Activated effector memory CD4-positive, alpha-beta T cell treated with anti-CD3 and anti-CD28 coated beads, Interleukin-2, amount 50 U/mL, for 16 hours (primary cell): Measurements from ENCODE around the gene OGDH.

Source experiments
- DNase-seq: peaks from one replicate; pipeline ENCODE4 v3.0.0-alpha.2; 2020

Gene OGDH

GRCh38 chr7:44638611-44639557 lies 32.5 kb downstream of the OGDH start:
- peak; percentile 93 for DNase-seq

GRCh38 chr7:44639671-44640321 lies 33.4 kb downstream of the OGDH start:
- no peak for DNase-seq

GRCh38 chr7:44643206-44643605 lies 36.8 kb downstream of the OGDH start:
- no peak for DNase-seq

- DNase-seq: no peak
These were observed 38.8 kb downstream of the OGDH start for GRCh38 chr7:44645254-44645653.

- DNase-seq: no peak
These were observed 39.3 kb downstream of the OGDH start for GRCh38 chr7:44645696-44646095.

DNA sequence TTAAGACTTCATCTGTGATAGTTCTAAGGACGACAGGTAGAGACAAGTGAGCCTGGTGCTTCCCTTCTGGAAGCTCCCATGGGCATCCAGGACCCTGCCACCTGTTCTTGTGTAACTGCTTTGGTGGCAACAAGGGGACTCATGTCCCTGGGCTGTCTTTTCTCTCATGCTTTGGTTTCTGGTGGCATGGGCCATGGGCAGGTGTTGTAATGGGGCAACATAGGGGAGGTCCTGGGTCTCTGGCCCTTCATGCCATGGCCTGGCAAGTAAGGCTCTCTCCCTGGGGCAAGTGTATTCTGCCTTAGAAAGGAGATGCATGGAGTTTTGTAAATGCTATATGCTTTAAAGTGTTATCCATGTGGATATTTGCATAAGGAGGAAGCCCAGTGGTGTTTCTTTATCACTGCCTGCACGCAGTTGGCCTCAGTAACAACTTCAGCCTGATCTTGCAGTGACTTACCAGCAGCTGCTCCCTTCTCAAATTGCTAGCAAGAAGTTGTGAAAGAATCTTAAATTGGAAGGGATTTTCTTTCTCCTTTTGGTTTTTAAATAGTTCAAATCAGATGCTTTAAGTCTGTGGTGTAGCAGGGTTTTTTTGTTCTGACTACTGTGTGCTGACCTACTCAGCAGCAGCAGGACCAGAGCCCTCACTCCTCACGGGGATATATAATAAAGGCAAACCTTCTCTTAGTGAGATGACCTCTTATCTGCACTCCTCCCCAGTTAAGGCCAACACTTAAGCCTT lies 39.9 kb downstream of the OGDH start:
- no peak for DNase-seq

DNA sequence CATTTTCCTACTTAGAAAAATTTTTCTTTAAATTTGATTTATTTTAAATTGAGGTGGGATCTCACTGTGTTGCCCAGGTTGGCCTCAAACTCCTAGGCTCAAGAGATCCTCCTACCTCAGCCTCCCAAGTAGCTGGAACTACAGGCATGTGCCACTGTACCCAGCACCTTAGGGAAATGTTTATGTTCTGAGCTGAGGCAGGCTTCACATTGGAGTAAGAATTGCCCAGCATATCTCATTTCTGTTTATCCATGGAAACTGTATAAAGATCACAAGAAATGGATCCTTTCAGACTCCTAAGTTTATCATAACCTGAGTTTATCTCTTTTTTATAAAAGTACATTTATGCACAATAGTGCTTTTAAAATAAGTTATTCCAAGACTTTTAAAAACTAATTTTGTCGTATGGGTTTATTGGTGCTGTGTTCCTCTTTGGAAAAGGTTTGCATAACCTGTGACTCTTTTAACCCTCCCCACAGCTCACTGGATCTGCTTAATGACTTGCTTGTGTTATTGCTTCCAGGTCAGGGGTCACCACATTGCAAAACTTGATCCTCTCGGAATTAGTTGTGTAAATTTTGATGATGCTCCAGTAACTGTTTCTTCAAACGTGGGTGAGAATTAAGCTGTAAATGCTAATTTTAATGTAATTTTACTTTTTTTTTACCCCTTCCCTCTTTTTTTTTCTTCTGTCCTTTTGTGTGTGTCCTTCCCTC lies 40.7 kb downstream of the OGDH start:
- no peak for DNase-seq

GRCh38 chr7:44647981-44648714 lies 41.7 kb downstream of the OGDH start:
- no peak for DNase-seq

GRCh38 chr7:44650242-44650641 lies 43.8 kb downstream of the OGDH start:
- DNase-seq: no peak

- no peak for DNase-seq
These were observed 44.3 kb downstream of the OGDH start for GRCh38 chr7:44650772-44651171.

GRCh38 chr7:44652535-44652934 lies 46.1 kb downstream of the OGDH start:
- no peak for DNase-seq

DNA sequence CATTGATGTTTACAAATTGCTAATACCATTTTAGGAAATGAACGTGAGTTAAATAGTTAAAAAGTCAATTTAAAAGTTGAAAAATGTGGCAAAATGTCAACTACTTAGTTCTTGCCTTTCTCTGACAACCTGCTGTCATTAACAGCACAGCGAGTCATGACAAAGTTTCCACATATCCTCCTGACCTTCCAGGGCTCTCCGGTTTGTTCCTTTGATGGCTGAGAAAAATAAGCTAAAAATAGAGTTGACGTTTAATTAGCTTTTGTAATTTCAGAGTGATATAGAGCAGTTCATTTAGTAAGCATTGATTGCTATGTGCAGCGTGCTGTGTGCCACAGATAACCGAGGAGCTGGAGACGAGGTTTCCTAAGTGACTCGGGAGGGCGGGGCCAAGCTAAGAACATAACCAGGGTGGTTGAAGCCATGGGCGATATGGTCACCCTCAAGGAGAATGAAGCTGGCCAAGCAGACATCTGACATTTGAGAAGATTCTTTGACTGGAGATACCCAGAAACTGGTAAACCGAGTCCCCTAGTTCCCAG lies 47.9 kb downstream of the OGDH start:
- DNase-seq: no peak

- no peak for DNase-seq
These were observed 48.9 kb downstream of the OGDH start for GRCh38 chr7:44655341-44655740.

DNA sequence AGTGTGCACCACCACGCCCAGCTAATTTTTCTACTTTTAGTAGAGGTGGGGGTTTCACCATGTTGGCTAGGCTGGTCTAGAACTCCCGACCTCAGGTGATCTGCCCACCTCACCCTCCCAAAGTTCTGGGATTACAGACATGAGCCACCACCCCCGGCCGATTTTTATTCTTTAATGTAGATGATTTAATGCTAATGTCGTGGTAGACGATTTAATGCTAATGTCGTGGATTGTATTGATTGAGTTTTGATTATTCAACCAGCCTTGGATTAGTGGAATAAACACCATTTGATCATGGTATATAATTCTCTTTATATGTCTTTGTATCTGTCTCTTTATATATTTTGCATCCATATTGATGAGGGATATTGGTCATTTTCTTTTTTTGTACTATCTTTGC lies 52.6 kb downstream of the OGDH start:
- DNase-seq: no peak

DNA sequence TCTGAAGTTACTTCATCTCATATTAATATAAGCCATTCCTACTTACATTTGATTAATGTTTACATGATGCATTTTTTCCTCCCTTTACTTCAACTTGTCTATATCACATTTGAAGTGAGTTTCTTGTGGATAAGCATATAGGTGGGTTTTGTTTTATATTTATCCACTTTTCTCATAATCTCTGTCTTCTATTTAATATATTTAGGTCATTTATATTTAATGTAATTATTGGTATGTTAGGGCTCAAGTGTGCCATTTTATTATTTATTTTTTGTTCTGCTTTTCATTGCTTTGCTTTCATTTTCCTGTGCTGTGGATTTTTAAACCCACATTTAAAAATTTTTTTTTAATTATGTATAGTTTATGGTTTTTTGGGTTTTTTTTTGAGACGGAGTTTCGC lies 54.8 kb downstream of the OGDH start:
- no peak for DNase-seq

- no peak for DNase-seq
These were observed 58.5 kb downstream of the OGDH start for GRCh38 chr7:44664780-44665461.

- no peak for DNase-seq
These were observed 59.2 kb downstream of the OGDH start for GRCh38 chr7:44665531-44666213.

- no peak for DNase-seq
These were observed 60.1 kb downstream of the OGDH start for GRCh38 chr7:44666566-44666965.

DNA sequence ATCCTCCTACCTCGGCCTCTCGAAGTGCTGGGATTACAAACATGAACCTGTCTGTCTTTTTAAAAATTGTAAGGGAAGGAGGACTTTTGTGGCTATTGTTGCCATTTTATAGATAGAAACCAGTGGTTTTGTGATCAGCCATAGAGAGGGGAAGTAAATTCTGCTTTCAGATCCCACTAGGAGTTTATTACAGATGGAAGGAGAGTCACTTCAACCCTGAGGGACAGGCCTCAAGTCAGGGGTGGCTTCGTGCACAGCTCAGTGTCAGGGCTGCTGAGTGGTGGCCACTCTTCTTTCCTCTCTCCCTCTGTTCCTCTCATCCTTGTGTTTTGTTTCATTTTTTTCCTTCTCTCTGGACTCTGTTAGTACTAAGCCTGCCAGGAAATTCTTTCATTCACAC lies 60.8 kb downstream of the OGDH start:
- no peak for DNase-seq

- no peak for DNase-seq
These were observed 64.6 kb downstream of the OGDH start for GRCh38 chr7:44671069-44671468.

GRCh38 chr7:44673324-44673723 lies 66.9 kb downstream of the OGDH start:
- no peak for DNase-seq
